SKM-1 (cell line): ENCODE results near the gene GRHPR.

Experiments
- DNase-seq: peaks from one replicate; lab custom pipeline; 2025; ENCODE audit not compliant: unreplicated experiment; lab: John Stamatoyannopoulos, UW

The GRHPR gene

GRCh38 chr9:37398464-37399025 is 24.0 kb upstream of the GRHPR start:
- no peak for DNase-seq

- no peak for DNase-seq
Measured at GRCh38 chr9:37399336-37399735, 23.2 kb upstream of the GRHPR start.

- DNase-seq = no peak
Measured at GRCh38 chr9:37404590-37404989, 17.9 kb upstream of the GRHPR start.

GRCh38 chr9:37405350-37405749 is 17.1 kb upstream of the GRHPR start:
- DNase-seq = no peak

GRCh38 chr9:37405764-37406380 is 16.6 kb upstream of the GRHPR start:
- DNase-seq = no peak

- DNase-seq = no peak
Measured at GRCh38 chr9:37406603-37407401, 15.7 kb upstream of the GRHPR start.

GRCh38 chr9:37407468-37407867 is 15.0 kb upstream of the GRHPR start:
- DNase-seq = no peak

GRCh38 chr9:37408933-37409710 is 13.4 kb upstream of the GRHPR start:
- DNase-seq = no peak

GRCh38 chr9:37410354-37410861 is 12.1 kb upstream of the GRHPR start:
- DNase-seq = no peak

GRCh38 chr9:37410969-37411785 is 11.3 kb upstream of the GRHPR start:
- no peak for DNase-seq

GRCh38 chr9:37412431-37413151 is 9.9 kb upstream of the GRHPR start:
- DNase-seq = no peak

GRCh38 chr9:37413311-37413710 is 9.2 kb upstream of the GRHPR start:
- DNase-seq = no peak

- DNase-seq = no peak
Measured at GRCh38 chr9:37414503-37414943, 8.0 kb upstream of the GRHPR start.

GRCh38 chr9:37415011-37415719 is 7.3 kb upstream of the GRHPR start:
- peak; percentile 20 for DNase-seq

GRCh38 chr9:37417252-37417803 is 5.2 kb upstream of the GRHPR start:
- no peak for DNase-seq

- DNase-seq = no peak
Measured at GRCh38 chr9:37417857-37418618, 4.5 kb upstream of the GRHPR start.

GRCh38 chr9:37419204-37419603 is 3.3 kb upstream of the GRHPR start:
- no peak for DNase-seq
